ENCODE measurements around the gene SPECC1.
"Not testable (repeated sequence)": the region's sequence is repeated elsewhere in the genome, so short reads cannot be mapped to it uniquely, and the experiment has no call there.

The SPECC1 gene

GRCh38 chr17:20156196-20157000 lies 147.2 kb downstream of the SPECC1 start:
- ChIA-PET CTCF (no interaction called here), POLR2A (interaction anchor here (0.7 to 1.0 kb wide), 5 partner anchors 8 to 64 kb away, joined by 3 to 5 read pairs (median 3); no protein-coding TSS in a partner anchor)
- TF ChIP-seq FOXM1 (IDR thresholded peaks at IDR 0.05; ENCODE audit: borderline replicate concordance) (no peak), PKNOX1 (IDR thresholded peaks at IDR 0.05) (no peak), ZNF384 (IDR thresholded peaks at IDR 0.05) (no peak), CTBP1 (IDR thresholded peaks at IDR 0.05; ENCODE audit: borderline replicate concordance) (no peak), ELF4 (IDR thresholded peaks at IDR 0.05) (no peak), ARNT (IDR thresholded peaks at IDR 0.05) (no peak), SUZ12 (IDR thresholded peaks at IDR 0.05) (no peak), SP1 (IDR thresholded peaks at IDR 0.05) (no peak), TARDBP (IDR thresholded peaks at IDR 0.05) (no peak), HDGF (IDR thresholded peaks at IDR 0.05; ENCODE audit: borderline replicate concordance) (no peak)
- DNase-seq (ENCODE audit: extremely low spot score), result peak; percentile 37

GRCh38 chr17:20157001-20157310 lies 147.8 kb downstream of the SPECC1 start:
- POLR2A ChIA-PET, result interaction anchor here (1.0 kb wide), 1 partner anchor 10 kb away, joined by 3 read pairs; no protein-coding TSS in a partner anchor
- CTCF ChIA-PET, result no interaction called here
- no peak for TF ChIP-seq FOXM1 (IDR thresholded peaks at IDR 0.05; ENCODE audit: borderline replicate concordance)
- TF ChIP-seq BHLHE40 (IDR thresholded peaks at IDR 0.05; ENCODE audit: borderline replicate concordance), result no peak
- TF ChIP-seq HDGF (IDR thresholded peaks at IDR 0.05; ENCODE audit: borderline replicate concordance), result no peak
- TF ChIP-seq ZNF384 (IDR thresholded peaks at IDR 0.05), result no peak
- no peak for TF ChIP-seq LEF1 (IDR thresholded peaks at IDR 0.05; ENCODE audit: borderline replicate concordance)
- no peak for TF ChIP-seq L3MBTL2 (conservative IDR thresholded peaks at IDR 0.05)
- TF ChIP-seq ELF4 (IDR thresholded peaks at IDR 0.05), result no peak
- TF ChIP-seq TARDBP (IDR thresholded peaks at IDR 0.05), result no peak
- TF ChIP-seq ARNT (IDR thresholded peaks at IDR 0.05), result no peak
- no peak for DNase-seq (ENCODE audit: extremely low spot score)

- ChIA-PET POLR2A (interaction anchor here (0.7 kb wide), 1 partner anchor 750 kb away, joined by 3 read pairs; no protein-coding TSS in a partner anchor), CTCF (interaction anchor here (0.5 to 0.6 kb wide), 2 partner anchors 54 to 166 kb away, joined by 5 to 6 read pairs; no protein-coding TSS in a partner anchor)
- no peak for DNase-seq (ENCODE audit: extremely low spot score)
- TF ChIP-seq TARDBP (IDR thresholded peaks at IDR 0.05) (no peak), FOXM1 (IDR thresholded peaks at IDR 0.05; ENCODE audit: borderline replicate concordance) (no peak), SUZ12 (IDR thresholded peaks at IDR 0.05) (no peak), SP1 (IDR thresholded peaks at IDR 0.05) (no peak), ZNF384 (IDR thresholded peaks at IDR 0.05) (no peak), LEF1 (IDR thresholded peaks at IDR 0.05; ENCODE audit: borderline replicate concordance) (no peak), PKNOX1 (IDR thresholded peaks at IDR 0.05) (no peak), FOXA1 (IDR thresholded peaks at IDR 0.05) (no peak), BHLHE40 (IDR thresholded peaks at IDR 0.05; ENCODE audit: borderline replicate concordance) (no peak), HDGF (IDR thresholded peaks at IDR 0.05; ENCODE audit: borderline replicate concordance) (no peak), L3MBTL2 (conservative IDR thresholded peaks at IDR 0.05) (no peak), CTBP1 (IDR thresholded peaks at IDR 0.05; ENCODE audit: borderline replicate concordance) (no peak), ARNT (IDR thresholded peaks at IDR 0.05) (no peak), ELF4 (IDR thresholded peaks at IDR 0.05) (no peak), FOXK2 (IDR thresholded peaks at IDR 0.05) (no peak), NFRKB (IDR thresholded peaks at IDR 0.05) (no peak)
These were observed 149.4 kb downstream of the SPECC1 start for GRCh38 chr17:20158580-20158979.

GRCh38 chr17:20159406-20160069 lies 150.4 kb downstream of the SPECC1 start:
- TF ChIP-seq NFRKB (IDR thresholded peaks at IDR 0.05), result no peak
- CTCF ChIA-PET, result no interaction called here
- POLR2A ChIA-PET, result no interaction called here
- DNase-seq (ENCODE audit: extremely low spot score), result no peak

GRCh38 chr17:20165516-20165915 lies 156.4 kb downstream of the SPECC1 start:
- DNase-seq (ENCODE audit: extremely low spot score); CTCF ChIA-PET: not testable (repeated sequence)
- POLR2A ChIA-PET, result interaction anchor here (1.3 kb wide), 1 partner anchor 10 kb away, joined by 4 read pairs; no protein-coding TSS in a partner anchor

GRCh38 chr17:20170085-20170484 lies 160.9 kb downstream of the SPECC1 start:
- DNase-seq (ENCODE audit: extremely low spot score), result no peak
- ChIA-PET CTCF (no interaction called here), POLR2A (no interaction called here)
- no peak for TF ChIP-seq SUZ12 (IDR thresholded peaks at IDR 0.05)
- no peak for TF ChIP-seq BHLHE40 (IDR thresholded peaks at IDR 0.05; ENCODE audit: borderline replicate concordance)
- TF ChIP-seq SP1 (IDR thresholded peaks at IDR 0.05), result no peak
- TF ChIP-seq L3MBTL2 (conservative IDR thresholded peaks at IDR 0.05), result no peak
- no peak for TF ChIP-seq NFRKB (IDR thresholded peaks at IDR 0.05)
- no peak for TF ChIP-seq FOXM1 (IDR thresholded peaks at IDR 0.05; ENCODE audit: borderline replicate concordance)
- TF ChIP-seq PKNOX1 (IDR thresholded peaks at IDR 0.05), result no peak
- TF ChIP-seq ZNF384 (IDR thresholded peaks at IDR 0.05), result no peak
- TF ChIP-seq CTBP1 (IDR thresholded peaks at IDR 0.05; ENCODE audit: borderline replicate concordance), result no peak
- TF ChIP-seq FOXA1 (IDR thresholded peaks at IDR 0.05), result no peak
- TF ChIP-seq ELF4 (IDR thresholded peaks at IDR 0.05), result no peak
- no peak for TF ChIP-seq TARDBP (IDR thresholded peaks at IDR 0.05)

Data from HEK293T (cell line).